HG02981 (cell line): ENCODE data around the gene ZNF385C.

ENCODE experiments used
- ATAC-seq: cut with Tn5 transposase; IDR thresholded peaks from one replicate; pipeline ENCODE4 v1.9.1; 2021; ENCODE audit warnings: mild to moderate bottlenecking, moderate library complexity; ENCODE audit not compliant: unreplicated experiment

ZNF385C gene

DNA sequence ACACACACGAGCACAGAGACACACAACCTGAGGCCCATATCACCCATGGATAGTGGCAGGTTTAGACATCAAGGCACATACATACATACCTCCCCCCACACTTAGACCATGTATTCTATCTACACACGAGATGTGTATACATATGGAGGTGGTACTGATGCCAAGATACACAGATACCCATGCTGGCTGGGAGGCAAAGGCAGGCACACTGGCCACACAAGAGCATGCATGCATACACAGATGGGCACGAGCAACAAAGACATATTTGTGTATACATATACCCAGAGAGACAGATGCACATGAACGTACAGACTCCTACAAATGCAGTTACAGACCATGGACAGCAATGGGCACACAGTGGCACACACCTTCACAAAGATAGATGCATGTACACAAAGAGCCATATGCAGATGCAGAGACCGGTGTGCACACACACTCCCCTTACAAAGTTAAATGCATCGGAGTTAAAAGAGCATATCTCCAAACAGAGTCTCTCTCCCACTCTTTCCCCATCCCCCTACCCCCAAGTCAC is 45.9 kb downstream of the ZNF385C start:
- ATAC-seq = no peak

DNA sequence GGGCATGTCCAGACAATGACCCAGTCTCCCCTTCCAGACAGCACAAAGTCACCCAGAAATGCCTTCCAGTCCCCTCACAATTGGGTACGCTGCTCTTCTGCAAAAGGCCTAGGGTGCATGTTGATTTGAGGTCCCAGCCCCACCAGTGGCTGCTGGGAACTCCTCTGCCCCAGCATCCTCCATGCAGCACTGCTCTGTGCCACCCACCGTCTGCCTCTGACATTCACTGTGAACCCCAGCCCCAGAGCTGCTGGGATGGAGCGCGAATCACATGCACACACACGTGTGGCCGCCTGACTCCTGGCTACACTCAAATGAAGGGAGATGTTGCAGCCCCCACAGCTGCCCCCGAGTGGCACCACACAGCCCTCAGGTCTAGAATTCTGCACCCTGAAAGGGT is 46.6 kb downstream of the ZNF385C start:
- ATAC-seq = no peak

DNA sequence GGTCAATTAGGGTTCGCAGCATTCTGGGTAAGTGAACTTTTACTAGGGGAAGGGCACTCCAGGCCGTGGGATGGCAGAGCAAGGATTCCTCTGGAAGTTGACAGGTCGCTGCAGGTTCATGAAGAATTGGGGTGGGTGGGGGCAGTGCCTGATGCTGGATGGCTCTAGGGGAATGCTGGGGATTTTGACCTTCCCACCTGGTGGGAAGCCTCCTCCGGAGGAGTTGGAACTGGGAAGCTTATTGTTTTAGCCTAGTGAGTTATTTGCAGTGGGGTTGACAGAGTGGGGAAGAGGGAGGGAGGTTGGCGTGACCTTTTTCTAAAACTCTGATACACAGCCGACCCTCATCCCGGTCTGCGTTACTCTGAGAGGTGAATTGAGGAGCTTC is 47.3 kb downstream of the ZNF385C start:
- no peak for ATAC-seq

DNA sequence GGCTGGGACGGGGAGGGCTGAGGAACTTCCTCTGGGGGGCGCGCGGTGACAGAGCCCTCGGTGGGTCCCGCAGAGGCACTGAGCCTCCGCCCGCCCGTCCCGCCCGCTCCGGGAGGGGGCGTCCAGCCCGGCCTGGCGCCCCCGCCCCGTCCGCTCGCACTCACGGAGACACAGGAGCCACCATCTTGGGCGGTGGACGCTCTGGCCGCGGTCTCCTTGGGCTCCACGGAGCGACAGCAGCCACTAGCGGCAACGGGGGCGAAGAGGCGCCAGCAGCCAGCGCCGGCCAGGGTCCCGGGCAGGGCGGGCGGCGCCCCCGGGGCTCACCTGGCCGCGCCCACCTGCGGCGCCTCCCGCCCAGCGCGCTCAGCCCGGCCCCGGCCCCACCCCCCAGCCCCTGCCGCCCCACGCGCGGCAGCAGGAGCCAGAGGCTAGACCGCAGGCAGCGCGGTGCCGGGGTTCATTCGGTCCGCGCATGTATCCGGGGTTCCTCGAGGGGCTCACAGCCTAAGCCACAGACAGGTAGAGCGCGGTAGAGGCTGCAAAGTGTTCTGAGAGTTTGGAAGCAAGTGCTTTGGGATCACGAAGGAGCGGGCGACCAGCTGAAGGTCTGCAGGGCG is 47.8 kb downstream of the ZNF385C start, which contains the start of gene C17orf113:
TSS of gene C17orf113 (minus strand) at position 209 of the 620 bp plus-strand sequence. CDS start 7,225 bp downstream, outside the sequence.
- ATAC-seq = no peak

DNA sequence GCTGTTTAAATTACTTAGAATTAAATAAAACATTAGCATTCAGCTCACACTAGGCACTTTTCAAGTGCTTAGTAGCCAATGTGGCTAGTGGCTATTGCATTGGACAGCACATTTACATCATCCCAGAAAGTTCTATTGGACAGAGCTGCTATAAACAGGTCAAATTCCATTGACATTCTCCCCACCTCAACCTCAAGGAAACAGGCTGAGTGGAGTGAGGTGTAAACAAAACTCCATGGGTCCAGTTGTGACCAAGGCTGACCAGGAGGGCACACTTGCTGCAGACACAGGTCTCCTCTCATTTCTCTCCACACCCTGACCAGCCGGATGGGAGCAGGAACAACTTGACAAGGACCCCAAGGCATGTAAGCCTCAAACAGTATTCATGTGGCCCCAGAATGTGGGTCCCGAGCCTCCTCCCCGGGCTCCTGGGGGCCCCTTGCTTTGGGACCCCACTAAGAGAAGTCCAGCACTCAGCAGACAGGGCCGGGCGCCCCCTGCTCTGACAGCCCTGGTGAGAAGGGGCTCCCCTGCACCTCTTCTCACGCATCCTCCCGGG is 48.4 kb downstream of the ZNF385C start:
- no peak for ATAC-seq

DNA sequence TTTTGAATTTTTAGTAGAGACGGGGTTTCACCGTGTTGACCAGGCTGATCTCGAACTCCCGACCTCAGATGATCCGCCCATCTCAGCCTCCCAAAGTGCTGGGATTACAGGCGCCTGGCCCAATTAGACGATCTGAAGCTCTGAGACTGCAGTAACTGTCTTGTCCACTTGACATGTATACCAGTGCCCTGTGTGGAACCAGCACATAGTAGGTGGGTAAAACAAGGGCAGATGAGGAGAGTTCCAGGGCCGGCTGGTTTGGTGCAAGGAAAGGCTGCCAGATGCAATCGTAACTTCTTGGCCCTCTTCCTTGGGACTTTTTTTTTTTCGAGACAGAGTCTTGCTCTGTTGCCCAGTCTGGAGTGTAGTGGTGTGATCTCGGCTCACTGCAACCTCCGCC is 50.9 kb downstream of the ZNF385C start:
- no peak for ATAC-seq

DNA sequence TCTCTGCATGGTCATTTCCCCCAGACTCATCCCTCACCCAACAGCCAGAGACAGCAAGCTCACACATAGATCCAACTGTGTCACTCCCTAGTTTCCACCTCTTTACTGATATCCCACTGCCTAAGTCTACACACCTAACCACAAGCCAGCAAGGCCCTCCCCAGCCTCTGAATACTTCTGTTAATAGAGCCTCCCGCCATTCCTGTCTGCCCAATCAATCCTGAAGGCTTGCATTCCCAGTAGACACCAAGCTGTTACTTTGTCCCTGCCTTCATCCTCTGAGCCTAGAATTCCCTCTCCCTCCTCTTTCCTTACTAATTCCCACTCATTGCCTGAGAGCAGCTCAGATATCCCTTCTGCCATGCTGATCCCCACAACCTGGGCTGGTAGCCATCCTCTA is 52.6 kb downstream of the ZNF385C start:
- no peak for ATAC-seq

DNA sequence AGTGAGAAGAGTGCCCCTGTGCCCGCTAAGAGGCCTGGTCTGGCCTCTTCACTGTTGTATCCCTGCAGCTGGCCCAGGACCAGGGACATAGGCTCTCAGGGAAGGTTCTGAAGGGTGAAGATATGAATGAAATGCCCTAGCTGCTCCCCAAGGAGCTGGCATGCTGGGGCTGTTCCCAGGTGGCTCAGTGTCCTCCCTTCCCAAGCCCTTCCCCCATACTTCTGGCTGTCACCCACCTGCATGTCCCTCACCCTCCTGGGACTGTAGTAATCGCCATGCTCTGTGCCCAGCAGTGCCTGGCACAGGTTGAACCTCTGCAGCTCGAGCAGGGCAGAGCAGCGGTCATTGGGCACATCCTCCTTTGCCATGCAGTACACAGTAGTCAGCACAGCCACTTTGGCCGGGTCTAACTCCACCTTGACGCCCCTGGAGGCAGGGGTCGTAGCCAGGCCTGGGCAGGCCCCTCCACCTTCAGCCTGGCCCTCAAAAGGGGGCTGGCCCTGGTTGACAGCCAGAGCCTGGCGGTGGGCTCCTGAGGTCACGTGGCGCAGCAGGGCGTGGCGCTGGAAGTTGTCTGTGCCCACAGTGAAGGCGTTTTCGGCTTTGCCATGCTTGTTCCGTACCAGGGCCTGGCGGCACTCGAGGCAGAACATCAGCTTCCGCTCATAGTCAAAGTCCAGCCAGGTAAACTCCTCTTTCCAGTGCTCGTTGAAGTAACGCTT is 55.5 kb downstream of the ZNF385C start:
- no peak for ATAC-seq

DNA sequence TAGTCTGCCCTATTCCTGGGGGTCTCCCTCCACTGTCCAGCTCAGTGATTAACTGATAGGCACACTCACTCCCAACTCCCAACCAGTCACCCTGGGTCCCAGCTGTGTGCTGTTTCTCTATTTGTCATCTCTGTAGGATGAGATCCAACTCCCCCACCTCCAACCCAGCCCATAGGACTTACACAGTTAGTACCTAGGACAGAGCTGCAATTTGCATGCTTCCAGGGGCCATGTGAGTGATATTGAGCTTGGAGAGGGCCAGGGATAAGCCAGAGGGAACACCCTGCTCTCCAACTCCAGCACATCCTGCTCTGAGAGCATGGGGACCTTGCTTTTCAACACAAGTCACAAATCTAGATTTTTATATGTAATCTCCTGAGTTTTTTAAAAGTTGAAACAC is 56.7 kb downstream of the ZNF385C start:
- no peak for ATAC-seq

DNA sequence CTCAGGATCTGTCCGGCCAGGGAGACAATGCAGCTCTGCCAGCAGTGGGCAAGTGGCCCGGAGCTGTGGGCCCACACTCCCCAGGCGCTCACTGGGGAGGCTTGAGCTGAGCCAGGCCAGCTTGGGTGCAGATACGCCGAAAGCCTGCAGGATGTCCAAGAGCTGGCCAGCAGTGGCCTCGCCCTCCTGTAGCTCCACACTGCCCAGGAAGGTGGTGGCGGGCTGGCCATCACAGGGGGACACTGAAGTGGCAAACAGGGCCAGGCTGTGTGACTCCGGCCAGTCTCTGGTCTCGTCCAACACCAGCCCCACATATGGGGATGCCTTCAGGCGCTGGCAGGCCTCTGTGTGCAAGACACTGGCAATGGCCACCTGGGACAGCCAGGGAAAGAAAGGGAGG is 57.5 kb downstream of the ZNF385C start:
- no peak for ATAC-seq

DNA sequence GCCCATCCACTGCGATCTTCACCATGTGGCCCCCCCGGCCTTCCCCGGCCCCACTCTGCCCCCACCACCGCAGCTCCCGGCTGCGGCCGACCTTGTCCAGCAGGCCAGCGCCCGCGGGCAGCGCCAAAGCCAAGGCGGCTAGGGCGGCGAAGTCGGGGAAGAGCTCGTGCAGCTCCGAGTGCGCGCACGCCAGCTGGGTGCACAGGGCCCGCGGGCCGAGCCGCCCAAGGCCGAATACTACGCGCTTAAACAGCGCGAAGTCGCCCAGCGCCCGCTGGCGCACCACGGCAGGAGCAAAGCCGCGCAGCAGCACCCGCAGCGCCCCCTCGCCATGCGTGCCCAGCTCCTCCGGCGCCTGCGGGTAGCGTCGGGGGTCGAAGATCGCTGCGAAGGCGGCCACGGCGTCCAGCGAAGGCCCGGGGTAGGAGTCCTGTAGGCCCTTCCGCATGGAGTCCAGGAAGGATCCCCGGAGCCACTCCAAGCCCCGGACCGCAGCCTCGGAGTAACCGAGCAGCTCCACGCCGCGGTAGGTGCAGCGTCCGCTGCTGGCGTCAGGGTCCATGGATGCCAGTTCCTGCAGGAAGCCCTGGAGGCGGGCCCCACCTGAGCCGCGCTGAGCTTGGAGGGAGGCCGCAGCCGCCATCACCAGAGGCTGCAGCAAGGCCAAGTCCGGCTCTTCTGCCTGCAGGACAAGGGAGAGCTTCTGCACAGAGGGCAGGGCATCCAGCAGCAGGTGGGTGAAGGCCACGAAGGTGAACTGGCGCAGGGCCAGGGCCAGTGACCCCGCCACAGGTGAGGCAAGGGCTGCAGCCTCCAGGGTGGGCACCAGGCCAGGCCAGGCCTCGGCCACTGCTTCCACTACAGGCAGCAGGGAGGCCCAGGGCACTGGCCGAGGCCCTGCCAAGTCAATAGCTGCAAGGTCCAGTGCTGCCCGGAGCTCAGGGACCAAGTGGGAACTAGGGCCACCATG is 58.2 kb downstream of the ZNF385C start:
- ATAC-seq = no peak

DNA sequence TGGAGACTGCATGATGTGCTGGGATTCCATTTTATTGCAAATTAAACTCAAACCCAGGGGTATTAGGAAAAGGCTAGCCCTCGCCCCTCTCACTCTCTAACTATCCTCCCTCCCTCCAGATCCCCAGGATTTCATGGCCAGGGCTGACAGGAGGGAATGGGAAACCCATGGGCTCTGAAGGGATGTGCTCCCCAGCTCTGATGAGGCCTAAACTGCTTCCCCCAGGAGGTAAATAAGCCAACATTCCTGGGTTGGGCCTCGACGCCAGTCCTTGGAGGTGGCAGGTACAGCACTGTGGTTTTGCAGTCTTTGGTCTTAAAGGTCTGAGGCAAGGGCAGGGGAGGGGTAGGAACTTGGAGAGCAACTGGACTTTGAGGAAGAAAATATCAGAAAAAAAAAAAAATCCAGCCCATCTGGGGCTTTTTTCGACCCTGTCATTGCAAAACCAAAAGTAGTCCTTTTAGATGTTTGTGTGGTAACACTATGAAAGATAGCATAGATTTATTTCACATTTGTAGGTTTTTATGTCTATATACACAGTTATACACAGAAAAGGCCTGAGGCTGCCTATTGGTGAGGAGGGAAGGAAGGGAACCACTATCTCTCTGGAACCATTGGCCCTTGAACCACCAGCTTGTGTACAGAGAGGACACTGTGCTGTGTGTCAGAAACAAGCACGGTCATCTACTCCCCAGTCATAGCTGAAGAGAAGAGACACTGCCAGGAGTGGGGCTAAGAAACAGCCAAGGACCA is 59.9 kb downstream of the ZNF385C start:
- no peak for ATAC-seq

DNA sequence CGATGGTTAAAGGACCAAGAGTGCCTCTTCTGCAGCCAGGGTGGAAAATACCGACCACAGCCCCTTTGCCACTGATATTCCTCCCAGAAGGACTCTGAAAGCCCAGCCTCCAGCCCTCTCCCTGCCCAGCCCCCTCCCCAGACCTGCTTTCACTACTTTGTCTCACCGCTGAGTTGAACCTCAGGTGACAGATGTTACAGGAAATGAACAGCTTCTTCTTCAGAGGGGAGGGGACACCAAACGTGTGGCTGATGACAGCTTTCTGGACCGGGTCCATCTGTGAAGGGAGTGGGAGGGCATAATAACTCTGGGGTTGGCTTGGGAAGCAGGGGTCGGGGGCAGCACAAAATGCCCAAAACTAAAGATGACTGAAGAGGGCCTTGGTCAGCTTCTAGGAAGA is 64.2 kb downstream of the ZNF385C start:
- ATAC-seq = no peak

DNA sequence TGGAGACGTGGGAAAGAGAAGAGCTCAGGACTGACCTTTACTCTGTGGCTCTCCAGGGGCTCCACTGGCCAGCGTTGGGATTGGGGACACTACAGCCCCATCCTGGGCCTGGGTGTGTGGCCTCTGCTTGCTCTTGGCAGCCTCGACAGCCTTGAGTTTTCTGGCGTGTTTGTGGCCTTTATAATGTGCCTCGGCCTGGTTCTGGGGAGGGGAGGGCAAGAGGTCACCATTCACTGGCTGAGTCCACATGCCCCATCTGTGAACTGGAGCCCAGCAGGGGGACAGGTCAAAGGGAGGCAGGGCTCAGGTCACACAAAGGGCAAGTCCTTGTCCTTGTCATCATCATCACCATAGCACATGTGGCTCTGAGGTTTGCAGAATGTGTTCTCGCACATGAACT is 66.7 kb downstream of the ZNF385C start:
- ATAC-seq = no peak

DNA sequence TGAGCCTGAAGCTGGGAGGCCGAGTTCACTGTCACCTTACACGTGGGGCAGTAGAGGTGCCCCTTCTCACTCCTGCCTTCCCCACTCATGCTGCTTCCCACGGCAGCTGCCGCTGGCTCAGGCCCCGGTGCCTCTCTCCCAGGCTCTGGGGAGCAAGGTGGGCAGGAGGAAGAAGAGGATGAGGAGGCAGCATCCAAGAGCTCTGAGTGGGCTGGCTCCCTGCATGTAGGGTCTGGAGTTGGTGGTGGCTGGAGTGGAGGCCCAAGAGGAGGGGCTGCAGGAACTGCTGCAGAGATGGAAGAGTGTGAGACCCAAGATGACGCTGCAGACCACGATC is 69.5 kb downstream of the ZNF385C start:
- no peak for ATAC-seq

DNA sequence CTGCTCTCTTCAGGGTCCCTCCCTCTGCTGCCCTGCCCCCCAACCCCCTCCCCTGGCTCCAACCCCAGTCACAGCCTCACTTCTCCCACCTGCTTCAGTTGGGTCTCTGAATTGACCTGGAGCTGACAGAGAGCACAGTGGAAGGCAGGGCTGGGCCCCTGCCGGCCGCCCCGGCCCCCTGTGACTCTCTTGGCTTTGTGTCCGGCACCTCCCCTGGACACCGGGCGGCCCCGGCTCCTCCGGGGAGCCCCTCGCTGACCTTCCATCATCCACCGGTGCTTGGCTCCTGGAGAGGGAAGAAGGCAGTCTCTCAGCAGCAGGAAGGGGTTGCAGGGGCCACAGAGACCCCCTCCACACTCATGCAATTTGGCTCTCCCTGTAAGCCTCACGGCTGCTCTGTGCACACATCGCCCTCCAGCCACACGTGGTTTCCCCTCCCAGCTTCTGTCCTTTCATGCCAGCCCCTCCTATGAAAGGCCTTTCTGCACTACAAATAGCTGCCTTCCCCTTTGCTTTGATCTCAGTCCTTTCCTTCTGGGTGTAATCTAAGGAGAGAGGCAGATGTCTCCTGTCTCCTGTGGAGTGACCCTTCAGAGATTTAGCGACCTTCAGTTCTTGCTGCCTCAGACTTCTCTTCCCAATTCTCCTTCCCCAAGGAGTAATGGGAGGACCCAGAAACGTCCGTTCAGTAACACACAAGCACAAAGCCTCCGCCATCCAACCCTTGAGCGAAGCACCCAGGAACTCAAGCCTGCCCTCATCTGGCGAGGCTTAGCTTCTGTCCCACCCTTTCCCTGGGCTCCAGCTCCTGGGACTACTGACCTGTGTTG is 70.1 kb downstream of the ZNF385C start:
- ATAC-seq = no peak

DNA sequence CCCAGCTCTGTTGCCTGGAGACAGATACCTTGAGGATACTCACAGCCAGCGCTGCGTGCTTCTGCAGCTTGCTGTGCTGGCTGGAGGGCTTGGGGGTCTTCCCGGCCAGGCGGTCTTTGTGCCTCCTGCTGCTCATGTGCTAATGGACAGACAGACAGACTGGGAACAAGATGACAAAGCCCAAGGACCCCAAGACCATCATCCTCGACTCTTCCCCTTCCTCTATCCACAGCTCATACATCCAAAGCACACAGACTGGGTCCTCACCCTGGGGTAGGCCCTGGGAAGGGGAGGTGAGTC is 70.7 kb downstream of the ZNF385C start:
- no peak for ATAC-seq

DNA sequence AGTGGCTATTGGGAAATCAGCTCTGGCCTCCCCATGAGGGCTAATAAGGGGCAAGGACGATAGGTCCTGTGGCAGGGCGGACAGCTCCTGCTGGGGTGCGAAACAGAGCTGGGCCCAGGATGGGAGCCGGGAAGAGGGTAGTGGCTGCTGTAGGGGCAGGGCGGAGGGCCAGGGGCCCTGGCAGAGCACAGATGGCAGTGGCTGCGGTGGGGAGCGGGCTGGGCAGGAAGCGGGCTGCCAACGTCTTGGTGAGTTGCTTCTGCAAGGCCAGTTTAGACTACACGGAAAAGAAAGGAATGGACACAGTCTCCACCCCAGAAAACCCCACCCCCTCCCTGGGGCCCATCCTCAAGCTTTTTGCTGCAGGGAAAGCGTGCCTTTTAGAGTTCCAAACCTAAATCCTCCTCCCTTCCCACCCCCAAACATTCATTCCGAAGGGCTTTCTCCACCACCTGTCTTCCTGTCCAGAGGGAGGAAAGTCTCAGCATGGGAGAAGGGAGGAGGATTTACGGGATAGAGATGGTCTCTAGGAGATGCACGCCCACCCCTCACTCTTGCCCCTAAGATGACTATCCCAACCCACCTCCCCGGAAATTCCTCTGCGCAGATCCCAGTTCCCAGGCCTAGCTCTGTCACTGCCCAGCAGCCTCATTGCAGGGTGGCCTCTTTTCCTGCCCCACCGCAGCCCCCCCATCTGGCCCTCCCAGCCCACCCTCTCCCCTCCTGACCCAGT is 71.2 kb downstream of the ZNF385C start:
- no peak for ATAC-seq

DNA sequence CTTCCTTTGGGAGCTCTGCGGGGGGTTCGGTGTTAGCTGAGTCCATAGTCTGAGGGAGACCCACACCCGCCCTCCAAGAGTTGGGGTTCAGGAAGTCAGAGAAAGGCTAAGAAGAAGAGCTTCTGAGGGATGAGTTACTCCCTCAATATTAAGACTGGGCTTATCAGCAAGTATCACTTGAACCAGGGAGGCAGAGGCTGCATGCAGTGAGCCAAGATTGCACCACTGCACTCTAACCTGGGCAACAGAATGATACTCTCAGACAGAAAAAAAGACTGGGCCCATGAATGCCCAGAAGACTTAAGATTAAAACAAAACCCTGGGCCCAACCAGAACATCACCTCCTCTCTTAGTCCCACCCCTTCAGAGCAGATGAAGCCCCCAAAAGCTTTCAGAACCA is 72.3 kb downstream of the ZNF385C start:
- no peak for ATAC-seq
